ENCODE results near the gene ZKSCAN3. TPM values are rescaled to one million over a fixed set of nuclear protein-coding genes. Genes with fewer than 3 reads are reported as not detected.
"Not testable (repeated sequence)": the region's sequence is repeated elsewhere in the genome, so short reads cannot be mapped to it uniquely, and the experiment has no call there.

ZKSCAN3 gene
- total RNA-seq, 1 donor from 2014 or later: 4.0 TPM

DNA sequence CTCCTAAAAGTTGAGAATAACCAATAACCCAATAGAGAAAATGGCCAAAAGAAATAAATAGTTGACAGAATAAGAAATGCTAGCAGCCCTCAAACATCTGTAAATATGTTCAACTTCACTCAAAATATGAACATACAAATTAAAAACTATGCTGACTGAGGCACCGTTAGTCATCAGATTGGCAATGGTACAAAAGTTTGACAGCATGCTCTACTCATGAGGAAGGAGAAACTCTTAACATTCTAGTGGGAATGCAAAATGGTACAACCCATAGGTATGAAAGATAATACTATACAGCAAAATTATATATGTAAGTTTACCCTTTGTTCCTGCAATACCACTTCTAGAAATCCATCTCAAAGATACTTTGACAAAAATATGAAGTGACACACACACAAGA is 51.4 kb downstream of the ZKSCAN3 start:
- intact Hi-C loops (cut with DNase I): no loop called here
- DNase-seq (ENCODE audit: missing footprints) (no peak), ATAC-seq (no peak)

- DNase-seq (ENCODE audit: missing footprints) (no peak), ATAC-seq (no peak)
- intact Hi-C loops (cut with DNase I): no loop called here
Observed at GRCh38 chr6:28402197-28402596, 52.5 kb downstream of the ZKSCAN3 start.

- ATAC-seq; intact Hi-C loops (cut with DNase I); DNase-seq (ENCODE audit: missing footprints): not testable (repeated sequence)
Observed at GRCh38 chr6:28403923-28404322, 54.2 kb downstream of the ZKSCAN3 start.

- intact Hi-C loops (cut with DNase I): no loop called here
- no peak for ATAC-seq
Observed at GRCh38 chr6:28407401-28407800, 57.7 kb downstream of the ZKSCAN3 start.

GRCh38 chr6:28408076-28408802 is 58.5 kb downstream of the ZKSCAN3 start:
- intact Hi-C loops (cut with DNase I): no loop called here
- DNase-seq (ENCODE audit: missing footprints) (no peak), ATAC-seq (no peak)

More at GRCh38 chr6:28407401-28407800, 57.7 kb downstream of the ZKSCAN3 start:
- no peak for DNase-seq (ENCODE audit: missing footprints)

DNA sequence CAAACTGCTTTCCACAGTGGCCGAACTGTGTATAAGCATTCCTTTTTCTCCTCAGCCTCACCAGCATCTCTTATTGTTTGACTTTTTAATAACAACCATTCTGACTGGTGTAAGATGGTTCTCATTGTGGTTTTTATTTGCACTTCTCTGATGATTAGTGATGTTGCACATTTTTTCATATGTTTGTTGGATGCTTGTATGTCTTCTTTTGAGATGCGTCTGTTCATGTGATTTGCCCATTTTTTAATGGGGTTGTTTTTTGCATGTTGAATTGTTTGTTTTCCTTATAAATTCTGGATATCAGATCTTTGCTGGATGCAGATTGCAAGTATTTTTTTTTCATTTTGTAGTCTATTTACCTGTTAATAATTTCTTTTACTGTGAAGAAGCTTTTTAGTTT is 61.0 kb downstream of the ZKSCAN3 start:
- intact Hi-C loops (cut with DNase I): no loop called here
- DNase-seq (ENCODE audit: missing footprints): no peak
- ATAC-seq: no peak

GRCh38 chr6:28413681-28414080 is 63.9 kb downstream of the ZKSCAN3 start:
- intact Hi-C loops (cut with DNase I): no loop called here
- ATAC-seq: no peak
- no peak for DNase-seq (ENCODE audit: missing footprints)

Other genes with a start within 250 kb of the ZKSCAN3 start
- 2.2 TPM for gene ZSCAN16, start 225.3 kb upstream of the ZKSCAN3 start, total RNA-seq
- gene ZKSCAN8, start 208.1 kb upstream of the ZKSCAN3 start, total RNA-seq: 12.7 TPM
- gene ZSCAN9, start 124.7 kb upstream of the ZKSCAN3 start, total RNA-seq: 9.4 TPM
- 2.5 TPM for gene ZKSCAN4, start 97.7 kb upstream of the ZKSCAN3 start, total RNA-seq
- 7.4 TPM for gene NKAPL, start 90.7 kb upstream of the ZKSCAN3 start, total RNA-seq
- gene ZSCAN26, start 82.8 kb upstream of the ZKSCAN3 start, total RNA-seq: 11.1 TPM
- gene PGBD1, start 68.4 kb upstream of the ZKSCAN3 start, total RNA-seq: 2.5 TPM
- 10.2 TPM for gene ZSCAN31, start 13.8 kb upstream of the ZKSCAN3 start, total RNA-seq
- 2.4 TPM for gene ZSCAN12, start 49.8 kb downstream of the ZKSCAN3 start, total RNA-seq
- 1.3 TPM for gene ZSCAN23, start 93.5 kb downstream of the ZKSCAN3 start, total RNA-seq
- not detected for gene GPX6, start 165.8 kb downstream of the ZKSCAN3 start, total RNA-seq
- not detected for gene GPX5, start 175.9 kb downstream of the ZKSCAN3 start, total RNA-seq